B cell (primary cell): Measurements from ENCODE around the gene BRD1. TPM values are rescaled to one million over a fixed set of nuclear protein-coding genes. Genes with fewer than 3 reads are reported as not detected.

ENCODE experiments used
- ATAC-seq: fragments of 200-7000 bp; cut with Tn5 transposase; one replicate; pipeline ENCODE4 v1.10.0; 2021; ENCODE audit warnings: low read depth, mild to moderate bottlenecking, moderate number of reproducible peaks, moderate library complexity
- CTCF ChIA-PET: fragments of 350-600 bp; sonication (Branson Sonifier 250); formaldehyde crosslinking; loops from one replicate; lab custom pipeline; 2021; ENCODE audit warnings: antibody characterized with exemption, inconsistent platforms; lab: Charles Lee
- POLR2A ChIA-PET: fragments of 350-600 bp; sonication (Branson Sonifier 250); formaldehyde crosslinking; loops from one replicate; lab custom pipeline; 2021; ENCODE audit warnings: antibody characterized with exemption; lab: Charles Lee
- DNase-seq: peaks from one replicate; pipeline ENCODE4 v3.0.0; 2013
- H2AFZ ChIP-seq: 2 replicates; pipeline ENCODE4 v1.6.1; 2012; ENCODE audit warnings: mild to moderate bottlenecking, low read depth, low read length; ENCODE audit not compliant: insufficient read depth, poor library complexity, severe bottlenecking
- H3K27ac ChIP-seq, 2 donors: 1 replicate in 1 of 2; 2 replicates in 1 of 2; pipeline ENCODE4 v1.5.1; 2012 to 2013; ENCODE audit warnings: low read length in 2 of 2, mild to moderate bottlenecking in 2 of 2, moderate library complexity in 1 of 2
- H3K27me3 ChIP-seq, 4 experiments: fragments of 200-600 bp in 1 of 4; sonication (generic) in 1 of 4; replicated peaks in 1 of 4; 1 replicate in 2 of 4; 2 replicates in 2 of 4; pipeline versions ENCODE4 v1.6.1 to v1.7.0; 2013 to 2016; ENCODE audit warnings: low read length in 3 of 4, mild to moderate bottlenecking in 2 of 4, mixed read lengths in 1 of 4, moderate library complexity in 1 of 4; ENCODE audit not compliant: insufficient read depth in 4 of 4, control insufficient read depth in 3 of 4; ENCODE audit errors: control extremely low read depth in 1 of 4
- H3K36me3 ChIP-seq, 2 experiments: replicated peaks in 1 of 2; 1 replicate in 1 of 2; 2 replicates in 1 of 2; pipeline versions ENCODE4 v1.6.1 to v1.7.1; 2013; ENCODE audit warnings: low read length in 1 of 2; ENCODE audit not compliant: insufficient read depth in 2 of 2, control insufficient read depth in 1 of 2; ENCODE audit errors: control extremely low read depth in 1 of 2, extremely low read depth in 1 of 2
- H3K4me1 ChIP-seq, 2 donors: fragments of 200-600 bp in 1 of 2; sonication (generic) in 1 of 2; 1 replicate in 1 of 2; 2 replicates in 1 of 2; pipeline versions ENCODE4 v1.5.1 to v1.6.1; 2013 to 2017; ENCODE audit warnings: low read length in 2 of 2; ENCODE audit not compliant: control insufficient read depth in 2 of 2, insufficient read depth in 2 of 2
- H3K4me2 ChIP-seq: replicated peaks from 2 replicates; pipeline ENCODE3; 2012; ENCODE audit warnings: mild to moderate bottlenecking, low read depth, low read length; ENCODE audit not compliant: poor library complexity, severe bottlenecking
- H3K4me3 ChIP-seq, 5 experiments: fragments of 200-600 bp in 1 of 5; sonication (generic) in 1 of 5; 1 replicate in 3 of 5; 2 replicates in 2 of 5; pipeline versions ENCODE4 v1.5.1 to v1.7.0; 2011 to 2016; ENCODE audit warnings: low read length in 4 of 5, mild to moderate bottlenecking in 4 of 5, low read depth in 2 of 5, control low read depth in 1 of 5, moderate library complexity in 1 of 5; ENCODE audit not compliant: insufficient read depth in 1 of 5; ENCODE audit errors: control extremely low read depth in 1 of 5, extremely low read depth in 1 of 5
- H3K79me2 ChIP-seq: fragments of 200-600 bp; sonication (generic); one replicate; pipeline ENCODE4 v1.6.0; 2016; ENCODE audit warnings: low read length; ENCODE audit not compliant: control insufficient read depth, insufficient read depth
- H3K9ac ChIP-seq: fragments of 200-600 bp; sonication (generic); 2 replicates; pipeline ENCODE4 v1.6.1; 2017; ENCODE audit warnings: mild to moderate bottlenecking, low read length, moderate library complexity
- H3K9me3 ChIP-seq, 3 donors: one replicate each; pipeline versions ENCODE4 v1.6.1 to v1.7.1; 2013; ENCODE audit warnings: low read length in 2 of 3; ENCODE audit not compliant: control insufficient read depth in 2 of 3, insufficient read depth in 1 of 3; ENCODE audit errors: control extremely low read depth in 1 of 3
- H4K20me1 ChIP-seq: 2 replicates; pipeline ENCODE4 v1.6.0; 2012; ENCODE audit warnings: mild to moderate bottlenecking, low read length; ENCODE audit not compliant: insufficient read depth, control insufficient read depth, poor library complexity, severe bottlenecking
- H3K27ac Mint-ChIP-seq: one replicate; pipeline ENCODE4 v1.8.0; 2021; ENCODE audit warnings: mixed read lengths
- H3K27me3 Mint-ChIP-seq: one replicate; pipeline ENCODE4 v1.8.0; 2021; ENCODE audit warnings: mixed read lengths
- H3K4me1 Mint-ChIP-seq: one replicate; pipeline ENCODE4 v1.8.0; 2021; ENCODE audit warnings: mixed read lengths
- H3K4me3 Mint-ChIP-seq: one replicate; pipeline ENCODE4 v1.8.0; 2021; ENCODE audit warnings: mixed read lengths
- H3K9me3 Mint-ChIP-seq: one replicate; pipeline ENCODE4 v1.8.0; 2022; ENCODE audit warnings: mixed read lengths; ENCODE audit not compliant: insufficient read depth
- EZH2 ChIP-seq: IDR thresholded peaks from 2 replicates; pipeline ENCODE4 v1.6.1; 2012; ENCODE audit warnings: borderline replicate concordance, low read depth, mild to moderate bottlenecking, moderate library complexity, low read length; ENCODE audit not compliant: insufficient read depth, poor library complexity, severe bottlenecking
- WGBS: methylation state at CpG from one replicate; pipeline ENCODE4 v1.1.5; 2013; ENCODE audit warnings: missing lambda C conversion rate; ENCODE audit not compliant: insufficient coverage; 5-methylcytosine and 5-hydroxymethylcytosine counted together
- intact Hi-C: fragments of 100-400 bp; cut with micrococcal nuclease; formaldehyde crosslinking; loops from one replicate; pipeline ENCODE4 v1.10.0; 2022
- polyA plus RNA-seq: library from polyadenylated mRNA; depleted of rRNA; stranded (reverse); fragments of >200 nt; gene quantifications from 2 replicates; pipeline ENCODE4 v1.2.3, GENCODE V29; 2012
- total RNA-seq, 2 donors: library from RNA; stranded (reverse); fragments of 120-200 nt in 1 of 2; gene quantifications; 1 replicate in 1 of 2; 2 replicates in 1 of 2; pipeline versions ENCODE4 v1.2.3 to v1.2.4, GENCODE V29; 2013 to 2022
- TF ChIP-seq, protein P1 (sequence below): fragments of 200-600 bp; IDR thresholded peaks from one replicate; pipeline ENCODE4 v1.8.0; 2022; ENCODE audit warnings: antibody characterized with exemption, mild to moderate bottlenecking

BRD1 gene
- total and polyA plus RNA-seq, 2 donors (not counting 1 experiment from before 2014, with no cell fraction given), result 16.9 to 73.3 TPM

DNA sequence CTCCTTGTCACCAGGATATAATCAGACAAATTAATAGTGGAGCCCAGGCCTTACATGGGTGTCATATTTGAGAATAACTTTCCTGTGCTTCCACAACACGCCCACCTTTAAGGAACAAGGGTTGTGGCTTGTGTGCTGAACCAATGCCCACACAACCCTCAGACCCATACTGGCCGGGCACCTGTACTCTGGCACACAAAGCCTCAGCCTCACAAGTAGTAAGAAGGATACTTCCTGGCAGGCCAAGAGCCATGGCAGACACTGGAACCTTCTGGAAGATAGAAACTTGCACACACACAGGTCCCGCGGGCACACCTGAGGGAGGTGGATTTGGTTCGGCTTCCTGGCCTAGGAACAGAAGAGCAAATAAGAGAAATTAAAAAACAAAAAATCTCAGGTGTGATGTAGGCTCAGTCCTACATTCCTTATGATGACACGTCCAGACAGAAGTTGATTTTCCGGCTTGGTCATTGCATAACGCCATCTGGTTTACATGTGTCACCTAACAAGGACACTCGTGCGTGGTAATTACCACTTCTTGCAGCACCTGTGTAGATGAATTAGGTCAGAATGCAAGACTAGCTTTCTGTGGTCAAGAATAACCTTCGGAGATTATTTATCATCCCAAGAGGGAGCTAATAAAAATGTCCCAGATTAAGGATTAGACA lies 5.8 kb upstream of the BRD1 start:
- Histone ChIP-seq H2AFZ (no peak overlapping the region), H3K4me3 (no peak overlapping the region), H3K27ac (no peak overlapping the region), H3K9ac (no peak overlapping the region), H3K27me3 (peaks cover 0 to 9% (median 0%) of the 10 kb centered on the region in 4 experiments), H3K9me3 (peaks cover 0 to 7% (median 0%) of the 10 kb centered on the region in 3 donors), H4K20me1 (no peaks in the 10 kb centered on the region), H3K4me2 (no peak overlapping the region), H3K79me2 (no peaks in the 10 kb centered on the region), H3K36me3 (no peaks in the 10 kb centered on the region), H3K4me1 (peaks cover 18 to 21% of the 10 kb centered on the region in 2 donors)
- Mint-ChIP-seq H3K9me3 (no peaks in the 10 kb centered on the region), H3K27me3 (peaks cover 9% of the 10 kb centered on the region), H3K4me3 (no peak overlapping the region), H3K27ac (no peak overlapping the region), H3K4me1 (peaks cover 16% of the 10 kb centered on the region)
- ATAC-seq (no peak), DNase-seq (no peak)
- 93% methylated on average over 6 of the region's 11 CpGs for WGBS
- ChIA-PET CTCF (no interaction called here), POLR2A (no interaction called here)
- intact Hi-C loops, result no loop called here
- no peak for TF ChIP-seq EZH2
- TF ChIP-seq, protein P1, sequence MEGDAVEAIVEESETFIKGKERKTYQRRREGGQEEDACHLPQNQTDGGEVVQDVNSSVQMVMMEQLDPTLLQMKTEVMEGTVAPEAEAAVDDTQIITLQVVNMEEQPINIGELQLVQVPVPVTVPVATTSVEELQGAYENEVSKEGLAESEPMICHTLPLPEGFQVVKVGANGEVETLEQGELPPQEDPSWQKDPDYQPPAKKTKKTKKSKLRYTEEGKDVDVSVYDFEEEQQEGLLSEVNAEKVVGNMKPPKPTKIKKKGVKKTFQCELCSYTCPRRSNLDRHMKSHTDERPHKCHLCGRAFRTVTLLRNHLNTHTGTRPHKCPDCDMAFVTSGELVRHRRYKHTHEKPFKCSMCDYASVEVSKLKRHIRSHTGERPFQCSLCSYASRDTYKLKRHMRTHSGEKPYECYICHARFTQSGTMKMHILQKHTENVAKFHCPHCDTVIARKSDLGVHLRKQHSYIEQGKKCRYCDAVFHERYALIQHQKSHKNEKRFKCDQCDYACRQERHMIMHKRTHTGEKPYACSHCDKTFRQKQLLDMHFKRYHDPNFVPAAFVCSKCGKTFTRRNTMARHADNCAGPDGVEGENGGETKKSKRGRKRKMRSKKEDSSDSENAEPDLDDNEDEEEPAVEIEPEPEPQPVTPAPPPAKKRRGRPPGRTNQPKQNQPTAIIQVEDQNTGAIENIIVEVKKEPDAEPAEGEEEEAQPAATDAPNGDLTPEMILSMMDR, result no peak
